ENCODE results near the gene SHROOM3.

- TF ChIP-seq MAX (IDR thresholded peaks at IDR 0.05) (no peak), CTCF (IDR thresholded peaks at IDR 0.05) (no peak), MYC (IDR thresholded peaks at IDR 0.05; ENCODE audit: borderline replicate concordance, low read length) (no peak)
Observed at GRCh38 chr4:76458297-76458696, 23.3 kb downstream of the SHROOM3 start.
